H1 (cell line): ENCODE data around the gene IL17RD. TPM values are rescaled to one million over a fixed set of nuclear protein-coding genes. Genes with fewer than 3 reads are reported as not detected.

Experiments
- CTCF ChIA-PET: fragments of 300-600 bp; sonication (Branson Sonifier 250); formaldehyde crosslinking; loops from one replicate; lab custom pipeline; 2021; ENCODE audit not compliant: partially characterized antibody; lab: Charles Lee
- POLR2A ChIA-PET: fragments of 300-600 bp; sonication (Branson Sonifier 250); formaldehyde crosslinking; loops from one replicate; lab custom pipeline; 2021; ENCODE audit warnings: inconsistent platforms; ENCODE audit not compliant: partially characterized antibody; lab: Charles Lee
- DNase-seq, 2 experiments: peaks; one replicate each; pipeline versions ENCODE4 v3.0.0 to v3.0.0-alpha.2; 2010 to 2022; ENCODE audit warnings: low spot score in 2 of 2, low read depth in 1 of 2, mixed read lengths in 1 of 2
- FAIRE-seq: peaks from 2 replicates; lab custom pipeline; 2011; peaks lifted over from hg19 to GRCh38; lab: Jason Lieb, UNC
- H2AFZ ChIP-seq: 2 replicates; pipeline ENCODE4 v1.8.1; 2012; ENCODE audit warnings: low read length, inconsistent platforms
- H2AK5ac ChIP-seq: 2 replicates; pipeline ENCODE4 v1.6.1; 2013; ENCODE audit warnings: low read depth, low read length
- H2BK120ac ChIP-seq: replicated peaks from 2 replicates; pipeline ENCODE3; 2013; ENCODE audit warnings: low read depth, low read length, inconsistent platforms
- H2BK12ac ChIP-seq: 2 replicates; pipeline ENCODE4 v1.6.1; 2013; ENCODE audit warnings: low read depth, low read length
- H2BK15ac ChIP-seq: 2 replicates; pipeline ENCODE4 v1.6.1; 2013; ENCODE audit warnings: low read length
- H2BK20ac ChIP-seq: 2 replicates; pipeline ENCODE4 v1.6.1; 2013; ENCODE audit warnings: low read length
- H2BK5ac ChIP-seq: 2 replicates; pipeline ENCODE4 v1.6.1; 2013; ENCODE audit warnings: low read depth, low read length
- H3K14ac ChIP-seq: 2 replicates; pipeline ENCODE4 v1.6.1; 2013; ENCODE audit warnings: inconsistent platforms; ENCODE audit not compliant: insufficient read length
- H3K18ac ChIP-seq: 2 replicates; pipeline ENCODE4 v1.6.1; 2013; ENCODE audit warnings: low read length; ENCODE audit errors: extremely low read depth
- H3K23ac ChIP-seq: 2 replicates; pipeline ENCODE4 v1.6.1; 2013; ENCODE audit warnings: inconsistent platforms; ENCODE audit not compliant: insufficient read length
- H3K23me2 ChIP-seq: 2 replicates; pipeline ENCODE4 v1.6.1; 2013; ENCODE audit warnings: low read depth, low read length
- H3K27ac ChIP-seq: 2 replicates; pipeline ENCODE4 v1.6.1; 2011; ENCODE audit warnings: low read depth, low read length, inconsistent platforms
- H3K27me3 ChIP-seq, 4 experiments: replicated peaks in 1 of 4; 1 replicate in 1 of 4; 2 replicates in 3 of 4; pipeline versions ENCODE4 v1.6.1 to v1.8.1; 2011 to 2013; ENCODE audit warnings: low read length in 3 of 4, mild to moderate bottlenecking in 3 of 4, inconsistent platforms in 2 of 4, mixed read lengths in 2 of 4, moderate library complexity in 1 of 4; ENCODE audit not compliant: control insufficient read depth in 3 of 4, insufficient read depth in 3 of 4; ENCODE audit errors: extremely low read depth in 1 of 4
- H3K36me3 ChIP-seq, 4 experiments: 2 replicates each; pipeline versions ENCODE4 v1.6.1 to v1.8.1; 2011 to 2013; ENCODE audit warnings: mild to moderate bottlenecking in 4 of 4, low read length in 3 of 4, moderate library complexity in 2 of 4, control low read depth in 1 of 4, inconsistent platforms in 1 of 4; ENCODE audit not compliant: insufficient read depth in 4 of 4, control insufficient read depth in 2 of 4
- H3K4ac ChIP-seq: replicated peaks from 2 replicates; pipeline ENCODE3; 2013; ENCODE audit warnings: low read length, low read depth, mixed read lengths, inconsistent platforms; ENCODE audit not compliant: insufficient read length
- H3K4me1 ChIP-seq, 4 experiments: replicated peaks in 1 of 4; 1 replicate in 1 of 4; 2 replicates in 3 of 4; pipeline versions ENCODE4 v1.6.1 to v1.8.1; 2011 to 2013; ENCODE audit warnings: low read length in 3 of 4, inconsistent platforms in 2 of 4, mixed read lengths in 1 of 4; ENCODE audit not compliant: insufficient read depth in 4 of 4, control insufficient read depth in 3 of 4
- H3K4me2 ChIP-seq, 2 experiments: 2 replicates each; pipeline versions ENCODE4 v1.6.1 to v1.8.1; 2011 to 2013; ENCODE audit warnings: low read depth in 2 of 2, low read length in 2 of 2, control low read depth in 1 of 2, inconsistent platforms in 1 of 2, mild to moderate bottlenecking in 1 of 2; ENCODE audit not compliant: insufficient read depth in 1 of 2
- H3K4me3 ChIP-seq, 4 experiments: fragments of 200-600, 300-600 bp in 1 of 4; sonication (generic), shearing (Covaris generic), sonication (Bioruptor Twin) in 1 of 4; 2 replicates each; pipeline versions ENCODE4 v1.5.1 to v1.8.1; 2011 to 2016; ENCODE audit warnings: low read length in 4 of 4, low read depth in 3 of 4, control low read depth in 2 of 4, inconsistent platforms in 2 of 4, mild to moderate bottlenecking in 2 of 4, mixed read lengths in 1 of 4, moderate library complexity in 1 of 4; ENCODE audit not compliant: insufficient read depth in 2 of 4; ENCODE audit errors: extremely low read depth in 1 of 4
- H3K56ac ChIP-seq: replicated peaks from 2 replicates; pipeline ENCODE3; 2013; ENCODE audit warnings: low read depth, mild to moderate bottlenecking, mixed read lengths, low read length, inconsistent platforms; ENCODE audit not compliant: insufficient read length
- H3K79me1 ChIP-seq: 2 replicates; pipeline ENCODE4 v1.6.1; 2013; ENCODE audit warnings: low read depth, low read length, control low read depth
- H3K79me2 ChIP-seq, 2 experiments: 2 replicates each; pipeline versions ENCODE4 v1.6.1 to v1.8.1; 2012 to 2013; ENCODE audit warnings: low read length in 2 of 2, mild to moderate bottlenecking in 2 of 2, inconsistent platforms in 1 of 2; ENCODE audit not compliant: insufficient read depth in 2 of 2, control insufficient read depth in 1 of 2
- H3K9ac ChIP-seq, 4 experiments: replicated peaks in 1 of 4; 1 replicate in 1 of 4; 2 replicates in 3 of 4; pipeline versions ENCODE4 v1.6.1 to v1.8.1; 2011 to 2013; ENCODE audit warnings: low read depth in 3 of 4, low read length in 3 of 4, control low read depth in 2 of 4, mild to moderate bottlenecking in 2 of 4, moderate library complexity in 2 of 4, inconsistent platforms in 1 of 4; ENCODE audit errors: extremely low read depth in 1 of 4
- H3K9me3 ChIP-seq, 2 experiments: 2 replicates each; pipeline versions ENCODE4 v1.6.1 to v1.8.1; 2012 to 2013; ENCODE audit warnings: mild to moderate bottlenecking in 2 of 2, moderate library complexity in 2 of 2, control low read depth in 1 of 2, inconsistent platforms in 1 of 2, low read depth in 1 of 2, low read length in 1 of 2, mixed read lengths in 1 of 2; ENCODE audit not compliant: insufficient read depth in 2 of 2
- H4K20me1 ChIP-seq, 2 experiments: replicated peaks in 1 of 2; 2 replicates each; pipeline versions ENCODE3 to v1.8.1; 2011 to 2013; ENCODE audit warnings: inconsistent platforms in 2 of 2, low read length in 2 of 2, mild to moderate bottlenecking in 1 of 2; ENCODE audit not compliant: insufficient read depth in 2 of 2, control insufficient read depth in 1 of 2
- H4K5ac ChIP-seq: 2 replicates; pipeline ENCODE4 v1.6.1; 2013; ENCODE audit warnings: low read length, low read depth, mixed read lengths, inconsistent platforms; ENCODE audit not compliant: insufficient read length
- H4K8ac ChIP-seq: 2 replicates; pipeline ENCODE4 v1.8.0; 2013; ENCODE audit warnings: mild to moderate bottlenecking, moderate library complexity, low read length, inconsistent platforms; ENCODE audit not compliant: insufficient read depth; ENCODE audit errors: extremely low read depth
- H4K91ac ChIP-seq: replicated peaks from 2 replicates; pipeline ENCODE3; 2013; ENCODE audit warnings: low read length, mixed read lengths, inconsistent platforms; ENCODE audit not compliant: insufficient read length
- TAF1 ChIP-seq: IDR thresholded peaks from 2 replicates; pipeline ENCODE4 v1.6.1; 2011; ENCODE audit warnings: mild to moderate bottlenecking, low read depth, low read length
- TBP ChIP-seq: IDR thresholded peaks from 2 replicates; pipeline ENCODE4 v1.6.1; 2011; ENCODE audit warnings: low read depth, low read length, improper control_type of control experiment
- WGBS, 2 experiments: shearing (Covaris generic) in 1 of 2; methylation state at CpG; one replicate each; pipeline versions ENCODE4 v1.1.6 to v1.1.7; 2013 to 2015; ENCODE audit warnings: low lambda C conversion rate in 2 of 2, mixed read lengths in 2 of 2, inconsistent platforms in 1 of 2, low coverage in 1 of 2, missing lambda C conversion rate in 1 of 2; ENCODE audit not compliant: insufficient replicate concordance in 2 of 2, insufficient coverage in 1 of 2, insufficient read length in 1 of 2; ENCODE audit errors: extremely low coverage in 1 of 2, missing lambda C conversion rate in 1 of 2; 5-methylcytosine and 5-hydroxymethylcytosine counted together
- polyA plus RNA-seq, 7 experiments: library from polyadenylated mRNA; depleted of rRNA in 3 of 7; stranded (reverse) in 5 of 7; unstranded in 2 of 7; fragments of >200 nt in 5 of 7; fragments of 200-250 nt in 2 of 7; gene quantifications; 1 replicate in 5 of 7; 2 replicates in 1 of 7; 4 replicates in 1 of 7; pipeline versions ENCODE4 v1.2.1 to v1.2.3, GENCODE V29; 2011 to 2013; ENCODE audit warnings: missing spikeins in 2 of 7, mixed read lengths in 2 of 7
- total RNA-seq: library from RNA; stranded (reverse); fragmentation: NEBNext Ultra II Directional; extraction: Animal tissue kit (Norgen Biotek cat#: 25700); gene quantifications from 2 replicates; pipeline ENCODE4 v1.2.1, GENCODE V29; 2021

IL17RD gene
- total and polyA plus RNA-seq, 2 of the 8 experiments (the other 6 are each of a cell fraction or from before 2014, with no cell fraction given), result 10.9 to 48.9 TPM

DNA sequence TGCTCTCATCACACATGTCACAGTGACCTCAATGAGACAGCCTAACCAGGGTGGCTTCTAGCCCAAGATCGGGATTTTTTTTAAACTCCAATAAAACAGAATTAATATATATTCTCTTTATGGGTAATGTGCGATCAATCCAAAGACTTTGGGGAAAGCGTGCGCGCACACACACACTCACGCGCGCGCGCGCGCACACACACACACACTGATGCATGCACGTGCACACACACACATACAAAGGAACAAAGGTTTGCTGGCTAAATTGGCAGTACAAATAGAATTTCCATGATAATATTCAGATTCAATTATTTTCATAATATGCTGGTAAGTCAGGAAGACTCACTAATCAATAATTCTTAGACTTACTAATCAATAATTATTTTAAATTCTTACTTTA is 19.3 kb downstream of the IL17RD start:
- Histone ChIP-seq H2BK20ac (no peak overlapping the region), H3K9me3 (no peaks in the 10 kb centered on the region), H3K27ac (no peak overlapping the region), H2BK5ac (no peak overlapping the region), H2BK120ac (no peak overlapping the region), H2AK5ac (no peak overlapping the region), H3K4ac (no peak overlapping the region), H3K79me1 (peaks cover 7% of the 10 kb centered on the region; the same call in 1 of the 2 replicates), H3K4me2 (no peak overlapping the region), H3K79me2 (peaks cover 0 to 3% of the 10 kb centered on the region in 2 experiments; a peak in 2 of 4 replicates), H2BK12ac (no peak overlapping the region), H4K5ac (no peak overlapping the region), H3K18ac (no peak overlapping the region), H3K4me3 (no peak overlapping the region), H2AFZ (no peak overlapping the region), H3K14ac (no peak overlapping the region), H3K9ac (no peak overlapping the region), H3K4me1 (peaks cover 6 to 15% (median 11%) of the 10 kb centered on the region in 4 experiments; a peak in 6 of 7 replicates), H3K23ac (no peak overlapping the region), H4K20me1 (peaks cover 0 to 8% of the 10 kb centered on the region in 2 experiments), H2BK15ac (no peak overlapping the region), H3K27me3 (no peaks in the 10 kb centered on the region), H3K36me3 (no peaks in the 10 kb centered on the region), H4K91ac (no peak overlapping the region), H4K8ac (no peak overlapping the region), H3K23me2 (no peaks in the 10 kb centered on the region), H3K56ac (no peak overlapping the region)
- FAIRE-seq, result no peak
- DNase-seq, result no peak
- no peak for TF ChIP-seq TAF1
- no peak for TF ChIP-seq TBP
- WGBS, 2 experiments, result 92% methylated on average over 13 of the region's 13 CpGs; no CpG with 5 or more reads in 1 of the 2 experiments
- POLR2A ChIA-PET, result interaction anchor here (1.3 to 1.9 kb wide), 2 partner anchors 8 to 15 kb away, joined by 4 to 5 read pairs; no protein-coding TSS in a partner anchor
- CTCF ChIA-PET, result interaction anchor here (1.8 to 2.4 kb wide), 2 partner anchors 20 to 45 kb away, joined by 8 to 10 read pairs; no protein-coding TSS in a partner anchor
